K562 (cell line): ENCODE data around the gene SLC5A3.

ENCODE experiments used
- CEBPB ChIP-seq: fragments of 450-650 bp; IDR thresholded peaks from 2 replicates; pipeline ENCODE4 v1.6.1; 2016; ENCODE audit warnings: missing genetic modification characterization, missing compliant biosample characterization
- FOXJ3 ChIP-seq: sonication (generic); formaldehyde crosslinking; IDR thresholded peaks from 2 replicates; pipeline ENCODE4 v1.4.0; 2020; ENCODE audit warnings: mild to moderate bottlenecking, missing genetic modification reagents
- JUND ChIP-seq, 2 experiments: IDR thresholded peaks; 2 replicates in 1 of 2; 3 replicates in 1 of 2; pipeline ENCODE4 v1.6.1; 2011; ENCODE audit warnings: borderline replicate concordance in 2 of 2, low read depth in 2 of 2, low read length in 2 of 2, improper control_type of control experiment in 1 of 2, missing biosample characterization in 1 of 2, missing genetic modification characterization in 1 of 2, missing genetic modification reagents in 1 of 2
- KLF16 ChIP-seq: IDR thresholded peaks from 2 replicates; pipeline ENCODE4 v1.6.1; 2016; ENCODE audit warnings: antibody characterized with exemption
- MCM7 ChIP-seq, 2 experiments: fragments of 450-650 bp; IDR thresholded peaks; 2 replicates each; pipeline ENCODE4 v1.6.1; 2016 to 2018
- NFIC ChIP-seq: fragments of 450-650 bp; IDR thresholded peaks from 2 replicates; pipeline ENCODE4 v1.6.1; 2017; ENCODE audit warnings: mild to moderate bottlenecking, inconsistent platforms
- POLR2A ChIP-seq: fragments of 450-650 bp; conservative IDR thresholded peaks from 2 replicates; pipeline ENCODE4 v1.6.1; 2016
- TF ChIP-seq, protein P1 (sequence below), 2 experiments: fragments of 450-650 bp in 1 of 2; sonication (generic) in 1 of 2; formaldehyde crosslinking in 1 of 2; IDR thresholded peaks; 2 replicates each; pipeline versions ENCODE4 v1.7.1 to v1.9.0; 2016 to 2022; ENCODE audit warnings: inconsistent platforms in 1 of 2, mild to moderate bottlenecking in 1 of 2, missing genetic modification reagents in 1 of 2
- TF ChIP-seq, protein P2 (sequence below), 3 experiments: IDR thresholded peaks in 2 of 3; conservative IDR thresholded peaks in 1 of 3; 2 replicates each; pipeline ENCODE4 v1.5.1; 2011 to 2012; ENCODE audit warnings: low read length in 3 of 3, mild to moderate bottlenecking in 3 of 3, control low read depth in 2 of 3, improper control_type of control experiment in 1 of 3, inconsistent platforms in 1 of 3, low read depth in 1 of 3, mixed read lengths in 1 of 3, moderate library complexity in 1 of 3; ENCODE audit not compliant: insufficient read depth in 2 of 3

DNA sequence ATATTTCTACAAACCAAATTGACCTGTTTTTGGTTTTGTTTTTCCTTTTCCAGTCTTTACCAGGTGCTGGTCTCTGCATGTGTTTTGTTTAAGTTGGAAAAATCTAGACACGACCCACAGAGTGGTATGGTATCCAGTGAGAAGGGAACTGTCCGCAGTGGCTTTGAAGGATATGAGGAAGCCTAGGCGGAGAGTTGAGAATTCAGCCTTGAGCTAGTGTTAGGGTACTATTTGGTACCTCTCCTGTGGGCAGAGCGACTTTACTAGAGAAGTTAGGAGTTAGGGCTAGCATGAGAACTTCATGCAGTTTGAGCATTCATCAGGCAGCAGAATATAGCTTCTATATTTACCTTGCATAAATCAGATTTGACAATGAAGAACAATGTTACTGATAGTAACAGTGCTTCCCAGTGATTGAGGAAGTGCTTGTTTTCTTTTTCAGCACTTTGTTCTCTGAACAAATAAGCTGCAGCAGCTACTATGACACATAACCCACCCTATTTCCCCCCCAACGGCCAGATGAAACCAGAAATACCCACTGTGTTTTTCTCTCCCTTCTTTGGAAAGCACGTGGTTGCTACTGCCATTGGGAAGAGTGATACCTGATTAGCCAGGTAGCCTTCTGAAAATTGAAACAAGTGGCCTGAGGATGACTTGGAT lies 19.0 kb downstream of the SLC5A3 start:
- TF ChIP-seq, protein P1, sequence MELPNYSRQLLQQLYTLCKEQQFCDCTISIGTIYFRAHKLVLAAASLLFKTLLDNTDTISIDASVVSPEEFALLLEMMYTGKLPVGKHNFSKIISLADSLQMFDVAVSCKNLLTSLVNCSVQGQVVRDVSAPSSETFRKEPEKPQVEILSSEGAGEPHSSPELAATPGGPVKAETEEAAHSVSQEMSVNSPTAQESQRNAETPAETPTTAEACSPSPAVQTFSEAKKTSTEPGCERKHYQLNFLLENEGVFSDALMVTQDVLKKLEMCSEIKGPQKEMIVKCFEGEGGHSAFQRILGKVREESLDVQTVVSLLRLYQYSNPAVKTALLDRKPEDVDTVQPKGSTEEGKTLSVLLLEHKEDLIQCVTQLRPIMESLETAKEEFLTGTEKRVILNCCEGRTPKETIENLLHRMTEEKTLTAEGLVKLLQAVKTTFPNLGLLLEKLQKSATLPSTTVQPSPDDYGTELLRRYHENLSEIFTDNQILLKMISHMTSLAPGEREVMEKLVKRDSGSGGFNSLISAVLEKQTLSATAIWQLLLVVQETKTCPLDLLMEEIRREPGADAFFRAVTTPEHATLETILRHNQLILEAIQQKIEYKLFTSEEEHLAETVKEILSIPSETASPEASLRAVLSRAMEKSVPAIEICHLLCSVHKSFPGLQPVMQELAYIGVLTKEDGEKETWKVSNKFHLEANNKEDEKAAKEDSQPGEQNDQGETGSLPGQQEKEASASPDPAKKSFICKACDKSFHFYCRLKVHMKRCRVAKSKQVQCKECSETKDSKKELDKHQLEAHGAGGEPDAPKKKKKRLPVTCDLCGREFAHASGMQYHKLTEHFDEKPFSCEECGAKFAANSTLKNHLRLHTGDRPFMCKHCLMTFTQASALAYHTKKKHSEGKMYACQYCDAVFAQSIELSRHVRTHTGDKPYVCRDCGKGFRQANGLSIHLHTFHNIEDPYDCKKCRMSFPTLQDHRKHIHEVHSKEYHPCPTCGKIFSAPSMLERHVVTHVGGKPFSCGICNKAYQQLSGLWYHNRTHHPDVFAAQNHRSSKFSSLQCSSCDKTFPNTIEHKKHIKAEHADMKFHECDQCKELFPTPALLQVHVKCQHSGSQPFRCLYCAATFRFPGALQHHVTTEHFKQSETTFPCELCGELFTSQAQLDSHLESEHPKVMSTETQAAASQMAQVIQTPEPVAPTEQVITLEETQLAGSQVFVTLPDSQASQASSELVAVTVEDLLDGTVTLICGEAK (IDR thresholded peaks at IDR 0.05) = no peak
- TF ChIP-seq, protein P1 (CRISPR knock-in tag; IDR thresholded peaks at IDR 0.05) = no peak
- TF ChIP-seq, protein P2, sequence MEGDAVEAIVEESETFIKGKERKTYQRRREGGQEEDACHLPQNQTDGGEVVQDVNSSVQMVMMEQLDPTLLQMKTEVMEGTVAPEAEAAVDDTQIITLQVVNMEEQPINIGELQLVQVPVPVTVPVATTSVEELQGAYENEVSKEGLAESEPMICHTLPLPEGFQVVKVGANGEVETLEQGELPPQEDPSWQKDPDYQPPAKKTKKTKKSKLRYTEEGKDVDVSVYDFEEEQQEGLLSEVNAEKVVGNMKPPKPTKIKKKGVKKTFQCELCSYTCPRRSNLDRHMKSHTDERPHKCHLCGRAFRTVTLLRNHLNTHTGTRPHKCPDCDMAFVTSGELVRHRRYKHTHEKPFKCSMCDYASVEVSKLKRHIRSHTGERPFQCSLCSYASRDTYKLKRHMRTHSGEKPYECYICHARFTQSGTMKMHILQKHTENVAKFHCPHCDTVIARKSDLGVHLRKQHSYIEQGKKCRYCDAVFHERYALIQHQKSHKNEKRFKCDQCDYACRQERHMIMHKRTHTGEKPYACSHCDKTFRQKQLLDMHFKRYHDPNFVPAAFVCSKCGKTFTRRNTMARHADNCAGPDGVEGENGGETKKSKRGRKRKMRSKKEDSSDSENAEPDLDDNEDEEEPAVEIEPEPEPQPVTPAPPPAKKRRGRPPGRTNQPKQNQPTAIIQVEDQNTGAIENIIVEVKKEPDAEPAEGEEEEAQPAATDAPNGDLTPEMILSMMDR (IDR thresholded peaks at IDR 0.05 in 2 of 3, conservative IDR thresholded peaks at IDR 0.05 in 1 of 3; ENCODE audit: insufficient read depth in 2 of 3, low read depth in 1 of 3, low read length in 3 of 3) = no peak
- TF ChIP-seq KLF16 = no peak
- TF ChIP-seq JUND (IDR thresholded peaks at IDR 0.05; ENCODE audit: borderline replicate concordance, low read depth, low read length) = no peak
- no peak for TF ChIP-seq JUND (tag; IDR thresholded peaks at IDR 0.05; ENCODE audit: borderline replicate concordance, low read depth, low read length)
- no peak for TF ChIP-seq FOXJ3
- TF ChIP-seq POLR2A = no peak
- no peak for TF ChIP-seq NFIC
- TF ChIP-seq CEBPB = no peak
- TF ChIP-seq MCM7 (IDR thresholded peaks at IDR 0.05) = no peak
